H9 (cell line): ENCODE data around the gene GBP1. TPM values are rescaled to one million over a fixed set of nuclear protein-coding genes. Genes with fewer than 3 reads are reported as not detected.

Source experiments
- DNase-seq: peaks from one replicate; pipeline ENCODE4 v3.0.0-alpha.2; 2017
- H2AFZ ChIP-seq: one replicate; pipeline ENCODE4 v1.6.1; 2013; ENCODE audit warnings: mild to moderate bottlenecking, low read length, control low read depth, moderate library complexity
- H2AK5ac ChIP-seq: 2 replicates; pipeline ENCODE4 v1.6.1; 2013; ENCODE audit warnings: low read length, control low read depth, mixed read lengths; ENCODE audit not compliant: insufficient read length
- H2BK120ac ChIP-seq: one replicate; pipeline ENCODE4 v1.6.1; 2013; ENCODE audit warnings: low read depth, mild to moderate bottlenecking, low read length, control low read depth, inconsistent platforms; ENCODE audit not compliant: poor library complexity, severe bottlenecking
- H2BK12ac ChIP-seq: 2 replicates; pipeline ENCODE4 v1.6.1; 2013; ENCODE audit warnings: low read length, control low read depth, mixed read lengths, low read depth; ENCODE audit not compliant: insufficient read length
- H2BK15ac ChIP-seq: 2 replicates; pipeline ENCODE4 v1.6.1; 2013; ENCODE audit warnings: low read depth, low read length, control low read depth
- H2BK20ac ChIP-seq: one replicate; pipeline ENCODE4 v1.6.1; 2013; ENCODE audit warnings: low read depth, mild to moderate bottlenecking, low read length, control low read depth, inconsistent platforms; ENCODE audit not compliant: poor library complexity, severe bottlenecking
- H2BK5ac ChIP-seq: 2 replicates; pipeline ENCODE4 v1.6.1; 2013; ENCODE audit warnings: low read length, control low read depth, mixed read lengths; ENCODE audit not compliant: insufficient read length
- H3K14ac ChIP-seq: 2 replicates; pipeline ENCODE4 v1.6.1; 2013; ENCODE audit warnings: low read length, control low read depth; ENCODE audit not compliant: insufficient read depth
- H3K18ac ChIP-seq: 2 replicates; pipeline ENCODE4 v1.6.1; 2013; ENCODE audit warnings: low read depth, mild to moderate bottlenecking, mixed read lengths, low read length, control low read depth; ENCODE audit not compliant: insufficient read length
- H3K23ac ChIP-seq: 2 replicates; pipeline ENCODE4 v1.6.1; 2013; ENCODE audit warnings: low read length, control low read depth, mixed read lengths, low read depth; ENCODE audit not compliant: insufficient read length
- H3K23me2 ChIP-seq: 2 replicates; pipeline ENCODE4 v1.6.1; 2013; ENCODE audit warnings: low read depth, mild to moderate bottlenecking, mixed read lengths, low read length, control low read depth; ENCODE audit not compliant: insufficient read length, poor library complexity, severe bottlenecking
- H3K27ac ChIP-seq: 2 replicates; pipeline ENCODE4 v1.5.1; 2013; ENCODE audit warnings: low read length, control low read depth, mixed read lengths, low read depth; ENCODE audit not compliant: insufficient read length
- H3K27me3 ChIP-seq: 2 replicates; pipeline ENCODE4 v1.6.1; 2013; ENCODE audit warnings: low read length, control low read depth, inconsistent platforms; ENCODE audit not compliant: insufficient read depth
- H3K4ac ChIP-seq: 2 replicates; pipeline ENCODE4 v1.6.1; 2013; ENCODE audit warnings: low read depth, mild to moderate bottlenecking, control low read depth, inconsistent platforms, low read length, moderate library complexity
- H3K4me1 ChIP-seq: 2 replicates; pipeline ENCODE4 v1.6.1; 2013; ENCODE audit warnings: low read length, control low read depth, inconsistent platforms; ENCODE audit not compliant: insufficient read depth
- H3K4me2 ChIP-seq: 2 replicates; pipeline ENCODE4 v1.6.1; 2013; ENCODE audit warnings: low read length, control low read depth, mixed read lengths; ENCODE audit not compliant: insufficient read length, insufficient read depth
- H3K56ac ChIP-seq: 2 replicates; pipeline ENCODE4 v1.6.1; 2013; ENCODE audit warnings: low read depth, mild to moderate bottlenecking, mixed read lengths, low read length, control low read depth; ENCODE audit not compliant: insufficient read length
- H3K79me1 ChIP-seq: 2 replicates; pipeline ENCODE4 v1.6.1; 2013; ENCODE audit warnings: low read depth, mild to moderate bottlenecking, moderate library complexity, low read length, control low read depth, inconsistent platforms; ENCODE audit not compliant: insufficient read depth, poor library complexity, severe bottlenecking
- H3K79me2 ChIP-seq: 2 replicates; pipeline ENCODE4 v1.6.1; 2013; ENCODE audit warnings: low read length, control low read depth, inconsistent platforms; ENCODE audit not compliant: insufficient read depth
- H3K9ac ChIP-seq: 2 replicates; pipeline ENCODE4 v1.6.1; 2013; ENCODE audit warnings: low read length, control low read depth, mixed read lengths; ENCODE audit not compliant: insufficient read length; ENCODE audit errors: extremely low read depth
- H3K9me3 ChIP-seq: one replicate; pipeline ENCODE4 v1.6.1; 2013; ENCODE audit warnings: low read depth, low read length, inconsistent platforms; ENCODE audit not compliant: control insufficient read depth
- H3T11ph ChIP-seq: one replicate; pipeline ENCODE4 v1.6.1; 2013; ENCODE audit warnings: mild to moderate bottlenecking, low read length, control low read depth, inconsistent platforms
- H4K20me1 ChIP-seq: one replicate; pipeline ENCODE4 v1.6.1; 2013; ENCODE audit not compliant: control insufficient read depth, insufficient read length, insufficient read depth
- H4K5ac ChIP-seq: 2 replicates; pipeline ENCODE4 v1.6.1; 2013; ENCODE audit warnings: low read depth, mild to moderate bottlenecking, mixed read lengths, low read length, control low read depth; ENCODE audit not compliant: insufficient read length
- H4K8ac ChIP-seq: replicated peaks from 2 replicates; pipeline ENCODE4 v1.6.1; 2013; ENCODE audit warnings: low read length, control low read depth, mixed read lengths, low read depth; ENCODE audit not compliant: insufficient read length
- H4K91ac ChIP-seq: 2 replicates; pipeline ENCODE4 v1.6.1; 2013; ENCODE audit warnings: low read depth, mild to moderate bottlenecking, moderate library complexity, mixed read lengths, low read length, control low read depth; ENCODE audit not compliant: insufficient read length
- H3K27ac Mint-ChIP-seq, 3 experiments: 2 replicates in 2 of 3; 3 replicates in 1 of 3; pipeline ENCODE4 v1.8.0; 2020 to 2021; ENCODE audit warnings: mixed read lengths in 3 of 3, mild to moderate bottlenecking in 1 of 3, moderate library complexity in 1 of 3
- H3K27me3 Mint-ChIP-seq: 2 replicates; pipeline ENCODE4 v1.8.0; 2021; ENCODE audit warnings: low read depth, mild to moderate bottlenecking, moderate library complexity, mixed read lengths
- H3K36me3 Mint-ChIP-seq, 3 experiments: 2 replicates in 2 of 3; 3 replicates in 1 of 3; pipeline ENCODE4 v1.8.0; 2020 to 2021; ENCODE audit warnings: low read depth in 3 of 3, mixed read lengths in 3 of 3; ENCODE audit not compliant: insufficient read depth in 1 of 3
- H3K4me1 Mint-ChIP-seq, 2 experiments: 2 replicates each; pipeline ENCODE4 v1.8.0; 2020; ENCODE audit warnings: mixed read lengths in 2 of 2
- H3K4me3 Mint-ChIP-seq, 2 experiments: 2 replicates in 1 of 2; 3 replicates in 1 of 2; pipeline ENCODE4 v1.8.0; 2020 to 2021; ENCODE audit warnings: mild to moderate bottlenecking in 2 of 2, mixed read lengths in 2 of 2, moderate library complexity in 1 of 2
- H3K9me3 Mint-ChIP-seq, 2 experiments: 2 replicates in 1 of 2; 3 replicates in 1 of 2; pipeline ENCODE4 v1.8.0; 2020; ENCODE audit warnings: mild to moderate bottlenecking in 2 of 2, mixed read lengths in 2 of 2, moderate library complexity in 1 of 2
- total RNA-seq: library from RNA; stranded (reverse); gene quantifications from 2 replicates; pipeline ENCODE4 v1.2.1, GENCODE V29; 2021
- TF ChIP-seq, protein P1 (sequence below): fragments of 200-600 bp; sonication (generic); conservative IDR thresholded peaks from 3 replicates; pipeline ENCODE4 v1.8.0; 2021; ENCODE audit warnings: antibody characterized with exemption, mild to moderate bottlenecking

The GBP1 gene
- total RNA-seq, 1 experiment from 2014 or later = not detected

- H3K27ac Mint-ChIP-seq = no peak overlapping the region
- Histone ChIP-seq H3K27me3 (no peaks in the 10 kb centered on the region), H3K79me1 (no peaks in the 10 kb centered on the region), H3K23me2 (no peaks in the 10 kb centered on the region), H3K4me2 (no peak overlapping the region), H3K4me1 (no peaks in the 10 kb centered on the region), H3T11ph (no peak overlapping the region), H3K23ac (no peak overlapping the region), H3K56ac (no peak overlapping the region), H4K5ac (no peak overlapping the region), H2AK5ac (no peak overlapping the region), H4K8ac (no peak overlapping the region), H2BK120ac (no peak overlapping the region), H3K14ac (no peak overlapping the region), H3K79me2 (no peaks in the 10 kb centered on the region), H3K27ac (no peak overlapping the region), H3K18ac (no peak overlapping the region), H2BK12ac (no peak overlapping the region), H2AFZ (no peak overlapping the region), H2BK20ac (no peak overlapping the region), H3K9ac (no peak overlapping the region), H4K91ac (no peak overlapping the region), H3K9me3 (no peaks in the 10 kb centered on the region), H3K4ac (no peak overlapping the region), H4K20me1 (no peaks in the 10 kb centered on the region), H2BK15ac (no peak overlapping the region), H2BK5ac (no peak overlapping the region)
- peaks cover 2 to 4% of the 10 kb centered on the region in 2 experiments; a peak in 1 of 4 replicates for H3K4me1 Mint-ChIP-seq
- peaks cover 0 to 4% (median 0%) of the 10 kb centered on the region in 3 experiments; a peak in 2 of 7 replicates for H3K36me3 Mint-ChIP-seq
- no peaks in the 10 kb centered on the region for H3K27me3 Mint-ChIP-seq
- no peak overlapping the region for H3K4me3 Mint-ChIP-seq
- peaks cover 3 to 8% of the 10 kb centered on the region in 2 experiments; a peak in 4 of 5 replicates for H3K9me3 Mint-ChIP-seq
- DNase-seq = no peak
- TF ChIP-seq, protein P1, sequence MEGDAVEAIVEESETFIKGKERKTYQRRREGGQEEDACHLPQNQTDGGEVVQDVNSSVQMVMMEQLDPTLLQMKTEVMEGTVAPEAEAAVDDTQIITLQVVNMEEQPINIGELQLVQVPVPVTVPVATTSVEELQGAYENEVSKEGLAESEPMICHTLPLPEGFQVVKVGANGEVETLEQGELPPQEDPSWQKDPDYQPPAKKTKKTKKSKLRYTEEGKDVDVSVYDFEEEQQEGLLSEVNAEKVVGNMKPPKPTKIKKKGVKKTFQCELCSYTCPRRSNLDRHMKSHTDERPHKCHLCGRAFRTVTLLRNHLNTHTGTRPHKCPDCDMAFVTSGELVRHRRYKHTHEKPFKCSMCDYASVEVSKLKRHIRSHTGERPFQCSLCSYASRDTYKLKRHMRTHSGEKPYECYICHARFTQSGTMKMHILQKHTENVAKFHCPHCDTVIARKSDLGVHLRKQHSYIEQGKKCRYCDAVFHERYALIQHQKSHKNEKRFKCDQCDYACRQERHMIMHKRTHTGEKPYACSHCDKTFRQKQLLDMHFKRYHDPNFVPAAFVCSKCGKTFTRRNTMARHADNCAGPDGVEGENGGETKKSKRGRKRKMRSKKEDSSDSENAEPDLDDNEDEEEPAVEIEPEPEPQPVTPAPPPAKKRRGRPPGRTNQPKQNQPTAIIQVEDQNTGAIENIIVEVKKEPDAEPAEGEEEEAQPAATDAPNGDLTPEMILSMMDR = no peak
Observed at GRCh38 chr1:89085781-89086180, 20.8 kb upstream of the GBP1 start.
